HS-5 (cell line): Measurements from ENCODE around the gene PGRMC1.
"Not testable (repeated sequence)": the region's sequence is repeated elsewhere in the genome, so short reads cannot be mapped to it uniquely, and the experiment has no call there.

Experiments
- DNase-seq: peaks from one replicate; pipeline ENCODE4 v3.0.0-alpha.2; 2012; ENCODE audit warnings: low read depth

PGRMC1 gene

GRCh38 chrX:119235051-119235511, 1.0 kb upstream of the PGRMC1 start:
- no peak for DNase-seq

DNA sequence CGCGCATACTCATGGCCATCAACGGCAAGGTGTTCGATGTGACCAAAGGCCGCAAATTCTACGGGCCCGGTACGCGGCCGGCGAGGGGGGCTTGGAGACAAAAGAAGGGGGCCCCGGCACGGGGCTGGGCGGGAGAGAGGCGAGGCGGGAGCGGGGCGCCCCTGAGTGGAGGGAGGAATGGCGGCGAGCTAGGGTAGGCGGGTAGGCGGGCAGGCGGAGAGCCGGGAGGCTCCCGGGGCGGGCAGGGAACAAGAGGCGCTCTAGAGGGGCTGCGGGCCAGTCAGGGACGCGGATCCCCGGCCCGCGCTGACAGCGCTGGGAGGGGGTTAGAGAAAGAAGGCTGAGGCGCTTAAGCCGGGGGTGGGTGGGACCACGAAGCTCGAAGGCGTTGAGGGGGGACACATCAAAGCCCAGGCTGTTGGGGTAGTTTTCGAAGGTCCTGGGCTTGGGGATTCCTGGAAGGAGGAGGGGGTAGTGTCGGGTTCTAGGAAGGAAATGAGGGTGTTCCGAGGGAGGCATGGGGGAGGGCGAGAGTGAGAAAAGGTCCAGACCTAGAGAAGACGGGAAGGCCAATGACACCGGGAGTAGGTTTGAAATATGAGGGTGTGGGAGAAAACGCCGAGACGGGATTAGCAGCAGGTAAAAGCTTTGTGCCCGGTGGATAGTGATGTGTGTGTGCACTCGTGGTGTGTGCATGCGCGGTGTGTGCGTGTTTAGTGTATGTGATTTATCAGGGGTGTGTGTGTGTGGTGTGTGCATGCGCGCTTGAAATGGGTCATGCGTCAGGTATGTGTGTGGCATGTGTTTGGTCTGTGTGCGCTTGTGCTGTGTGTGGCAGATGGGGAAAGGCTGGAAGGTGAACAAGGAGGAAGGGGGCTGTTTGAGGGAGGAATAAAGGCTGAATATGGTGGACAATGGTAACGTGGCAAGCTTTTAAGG, 807 bp downstream of the PGRMC1 start:
- no peak for DNase-seq

GRCh38 chrX:119237562-119237942, 1.5 kb downstream of the PGRMC1 start:
- DNase-seq = no peak

DNA sequence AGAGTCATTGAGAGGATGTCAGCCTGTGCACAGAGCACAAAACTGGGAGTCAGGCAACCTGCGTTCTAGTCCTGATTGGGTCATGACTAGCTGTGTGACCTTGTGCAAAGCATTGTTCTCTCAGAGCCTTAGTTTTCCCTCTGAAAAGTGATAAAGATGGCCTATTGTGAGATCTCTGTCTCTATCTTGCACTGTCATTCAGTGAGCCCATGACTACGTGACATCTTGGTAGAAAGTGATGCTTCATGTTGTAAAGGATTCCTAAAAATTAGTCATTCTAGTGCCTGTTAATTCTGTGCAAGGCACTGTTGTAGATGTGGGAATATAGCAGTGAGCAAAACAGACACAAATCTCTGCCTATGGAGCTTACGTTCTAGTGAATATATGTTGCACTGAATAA, 2.5 kb downstream of the PGRMC1 start:
- DNase-seq = no peak

DNA sequence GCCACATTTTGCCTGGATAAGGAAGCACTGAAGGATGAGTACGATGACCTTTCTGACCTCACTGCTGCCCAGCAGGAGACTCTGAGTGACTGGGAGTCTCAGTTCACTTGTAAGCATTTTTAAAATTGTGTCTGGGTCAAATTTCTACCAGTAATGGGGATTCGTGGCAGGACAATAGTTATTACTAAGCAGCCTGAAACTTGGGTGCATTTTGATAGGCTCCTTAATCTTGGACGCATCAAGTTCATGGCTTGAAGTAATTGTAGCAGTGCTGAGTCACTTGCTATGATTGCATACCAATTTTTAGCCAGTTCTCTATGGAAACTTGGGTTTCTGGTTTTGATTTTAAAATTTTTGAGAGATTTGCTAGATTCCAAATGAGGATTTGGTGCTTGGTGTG, 4.3 kb downstream of the PGRMC1 start:
- peak; percentile 49 for DNase-seq

DNA sequence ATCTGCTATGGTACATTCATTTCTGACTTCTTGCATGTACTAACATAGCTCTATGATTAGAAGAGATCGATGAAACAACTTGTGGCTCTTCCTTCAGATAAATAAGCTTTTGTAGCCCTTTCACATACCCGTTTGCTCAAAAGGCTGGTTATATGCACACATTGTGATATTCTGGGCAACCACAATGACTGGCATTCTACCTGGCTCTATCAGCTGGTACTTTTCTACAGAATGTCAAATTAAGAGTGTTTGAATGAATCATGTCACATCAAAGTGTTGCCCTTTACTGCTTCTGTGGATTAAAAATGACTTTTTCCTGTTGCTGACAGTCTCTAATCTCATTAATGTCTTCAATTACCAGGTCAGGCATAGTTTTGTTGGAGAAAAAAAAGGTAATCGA, 11.6 kb downstream of the PGRMC1 start:
- no peak for DNase-seq

DNA sequence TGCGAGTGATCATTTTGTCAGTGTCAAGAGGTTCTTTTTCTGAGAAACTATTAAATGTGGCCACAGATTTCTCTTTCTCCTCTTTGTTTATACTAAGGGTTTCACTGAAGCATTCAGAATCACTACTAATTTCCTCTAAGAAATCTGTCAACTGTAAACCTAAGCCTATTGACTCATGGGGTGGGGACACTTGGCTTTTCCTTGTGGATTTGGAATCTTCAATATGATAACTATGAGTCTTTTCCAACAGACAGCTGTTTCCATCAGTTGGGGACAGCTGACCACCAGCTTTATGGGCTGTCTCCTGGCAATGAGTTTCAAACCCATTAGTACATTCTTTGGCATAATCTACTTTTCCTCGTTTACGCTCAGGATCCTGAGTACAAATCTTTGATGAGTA, 13.8 kb downstream of the PGRMC1 start:
- no peak for DNase-seq

DNA sequence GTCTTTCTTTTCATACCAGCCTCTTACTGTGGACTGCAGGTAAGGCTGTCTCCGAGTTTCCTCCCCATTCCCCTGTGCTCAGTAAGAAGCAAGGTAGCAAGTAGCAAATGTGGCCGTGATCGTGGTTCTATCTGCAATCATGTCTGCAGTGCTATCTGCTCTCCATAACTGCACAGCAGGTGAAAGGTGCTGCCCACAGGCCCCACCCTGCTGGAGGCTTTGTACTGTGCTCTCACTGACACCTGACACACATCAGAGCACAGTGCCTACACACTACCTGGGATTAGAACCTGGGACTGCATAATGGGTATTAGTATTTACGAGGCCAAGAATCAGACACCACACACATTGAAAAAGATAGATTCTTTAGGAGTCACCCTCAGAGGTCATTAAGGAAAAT, 15.3 kb downstream of the PGRMC1 start:
- no peak for DNase-seq

DNA sequence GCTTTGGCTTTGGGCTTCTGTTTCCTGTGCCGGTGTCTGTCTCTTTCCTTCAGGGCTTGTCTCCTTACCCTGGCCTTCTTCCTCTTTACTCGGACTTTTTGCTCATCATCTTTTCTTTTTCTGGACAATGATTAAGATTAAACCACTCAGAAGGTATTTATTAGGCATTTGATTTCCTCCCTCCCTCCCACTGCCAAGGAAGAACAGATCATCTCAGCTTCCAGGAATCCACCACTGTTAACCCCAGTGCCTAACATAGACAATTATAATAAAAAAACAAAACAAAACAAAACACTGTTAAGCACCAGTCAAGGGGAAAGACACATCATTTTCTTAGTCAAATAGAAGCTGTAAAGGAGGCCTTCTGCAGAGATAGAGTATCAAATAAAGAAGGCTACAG, 16.6 kb downstream of the PGRMC1 start:
- no peak for DNase-seq

GRCh38 chrX:119266364-119266995, 30.4 kb downstream of the PGRMC1 start:
- DNase-seq = no peak

GRCh38 chrX:119267115-119267514, 31.0 kb downstream of the PGRMC1 start:
- DNase-seq = not testable (repeated sequence)

GRCh38 chrX:119272882-119273419, 36.9 kb downstream of the PGRMC1 start:
- no peak for DNase-seq

DNA sequence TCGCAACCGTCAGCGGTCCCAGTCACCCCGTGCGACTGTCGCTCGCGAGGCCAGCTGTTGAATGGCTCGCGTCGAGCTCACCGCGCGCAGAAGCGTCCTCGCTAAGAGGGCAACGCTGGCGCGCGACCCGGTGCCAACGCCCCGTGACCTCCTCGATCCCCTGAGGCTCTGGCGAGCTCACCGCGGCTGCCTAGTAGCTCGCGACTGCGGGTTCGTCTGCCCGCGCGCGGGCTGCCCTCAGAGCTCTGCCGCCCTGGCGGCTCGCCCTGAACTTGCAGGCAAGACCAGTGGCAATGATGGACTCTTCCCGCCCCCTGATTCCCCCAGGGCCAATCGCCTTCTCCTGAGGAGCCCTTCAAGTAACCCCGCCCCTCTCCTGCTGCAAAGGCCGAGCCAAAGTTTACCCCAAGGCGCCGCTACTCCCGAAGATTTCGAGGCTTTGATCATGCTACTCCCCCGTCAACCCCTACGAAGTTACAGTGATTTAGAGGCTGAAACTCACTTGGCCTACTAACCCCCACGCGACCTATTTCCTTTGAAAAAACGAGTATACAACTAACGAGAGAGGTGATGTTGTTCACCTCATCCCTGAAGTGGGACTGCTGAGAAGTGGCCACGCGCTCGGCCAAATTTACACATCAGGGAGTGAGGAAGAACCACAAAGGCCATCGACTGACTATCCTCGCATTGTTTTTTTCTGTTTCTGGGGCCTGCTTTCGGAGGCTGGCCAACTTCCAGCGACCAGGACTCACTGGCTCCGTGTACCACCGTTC, 37.5 kb downstream of the PGRMC1 start:
- no peak for DNase-seq

DNA sequence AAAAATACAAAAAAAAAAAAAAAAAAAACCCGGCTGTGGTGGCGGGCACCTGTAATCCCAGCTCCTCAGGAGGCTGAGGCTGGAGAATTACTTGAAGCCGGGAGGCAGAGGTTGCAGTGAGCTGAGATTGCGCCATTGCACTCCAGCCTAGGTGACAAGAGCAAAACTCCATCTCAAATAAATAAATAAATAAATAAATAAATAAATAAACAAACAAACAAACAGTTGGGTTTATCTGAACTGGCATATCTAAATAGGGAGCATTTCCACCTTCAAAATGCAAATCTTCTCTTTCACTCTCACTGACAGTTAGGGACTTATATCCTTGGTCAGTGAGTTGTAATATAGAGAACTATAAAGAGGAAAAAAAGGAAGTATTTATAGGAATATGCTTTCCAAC, 46.3 kb downstream of the PGRMC1 start:
- not testable (repeated sequence) for DNase-seq

GRCh38 chrX:119288890-119289393, 52.9 kb downstream of the PGRMC1 start:
- no peak for DNase-seq

DNA sequence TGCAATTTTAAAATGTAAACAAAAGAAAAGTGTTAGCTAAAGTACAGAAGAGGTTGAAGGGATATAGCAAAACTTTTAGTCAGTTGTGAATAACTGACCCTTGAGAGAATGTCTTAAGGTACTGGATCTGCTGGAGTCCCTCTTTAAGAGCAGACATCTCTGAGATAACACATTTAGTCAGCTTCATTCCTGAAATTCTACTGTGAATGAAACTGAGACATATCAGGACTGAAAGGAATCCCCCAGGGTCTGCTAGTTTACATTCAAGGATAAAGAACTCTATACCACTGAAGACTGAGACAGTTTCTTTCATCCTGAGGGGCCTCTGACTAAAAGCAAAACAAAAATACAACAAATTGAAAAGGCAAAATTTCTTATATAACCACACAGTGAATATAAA, 54.4 kb downstream of the PGRMC1 start:
- DNase-seq = no peak

DNA sequence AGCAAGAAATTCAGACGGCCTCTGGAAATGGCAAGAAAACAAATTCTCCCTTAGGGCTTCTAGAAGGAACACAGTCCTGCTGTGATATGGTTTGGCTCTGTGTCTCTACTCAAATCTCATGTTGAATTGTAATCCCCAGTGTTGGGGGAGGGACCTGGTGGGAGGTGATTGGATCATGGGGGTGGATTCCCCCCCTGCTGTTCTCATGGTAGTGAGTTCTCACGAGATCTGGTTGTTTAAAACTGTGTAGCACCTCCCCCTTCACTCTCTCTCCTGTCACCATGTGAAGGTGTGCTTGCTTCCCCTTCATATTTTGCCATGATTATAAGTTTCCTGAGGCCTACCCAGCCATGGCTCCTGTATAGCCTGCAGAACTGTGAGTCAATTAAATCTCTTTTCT, 55.2 kb downstream of the PGRMC1 start:
- DNase-seq = not testable (repeated sequence)

DNA sequence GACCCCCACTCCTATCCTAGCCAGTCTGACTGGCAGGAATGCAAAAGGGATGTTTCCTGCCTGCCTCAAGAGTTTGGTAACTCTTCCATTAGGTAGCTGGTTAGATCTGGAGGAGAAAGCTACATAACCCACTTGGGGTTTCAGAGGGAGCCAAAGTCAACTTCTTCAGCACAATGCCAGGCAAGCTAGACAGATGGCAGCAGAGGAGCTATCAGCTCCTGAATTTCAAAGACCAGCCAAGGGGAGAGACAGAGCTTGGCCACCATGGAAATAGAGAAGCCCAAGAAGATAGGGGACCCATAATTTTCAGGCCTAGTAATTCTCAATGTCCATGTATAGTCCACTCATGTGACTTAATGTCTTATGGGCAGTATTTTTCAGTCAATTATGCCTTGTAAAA, 56.4 kb downstream of the PGRMC1 start:
- no peak for DNase-seq
